SK-N-SH (cell line): Measurements from ENCODE around the gene PCSK5. TPM values are rescaled to one million over a fixed set of nuclear protein-coding genes. Genes with fewer than 3 reads are reported as not detected.

Experiments used
- CTCF ChIA-PET: fragments of 300-600, 350-600 bp; formaldehyde crosslinking; extraction: SDS; loops from one replicate; lab custom pipeline; 2021; lab: Yijun Ruan, JAX
- POLR2A ChIA-PET: fragments of 350-600 bp; sonication (Branson Sonifier 250); formaldehyde crosslinking; extraction: SDS; loops from one replicate; lab custom pipeline; 2020; ENCODE audit warnings: antibody characterized with exemption, inconsistent platforms; lab: Yijun Ruan, JAX
- DNase-seq: peaks from one replicate; pipeline ENCODE4 v3.0.0; 2012
- H2AFZ ChIP-seq: fragments of 200-600 bp; sonication (generic); 2 replicates; pipeline ENCODE4 v1.8.1; 2016; ENCODE audit warnings: antibody characterized with exemption, mild to moderate bottlenecking, low read depth
- H3F3A ChIP-seq: fragments of 200-600 bp; sonication (generic); replicated peaks from 2 replicates; pipeline ENCODE3; 2016; ENCODE audit warnings: antibody characterized with exemption, mild to moderate bottlenecking; ENCODE audit not compliant: insufficient read depth
- H3K27ac ChIP-seq, 2 experiments: fragments of 200-500 bp in 1 of 2; fragments of 200-600 bp in 1 of 2; sonication (Bioruptor generic) in 1 of 2; sonication (generic), shearing (Covaris generic) in 1 of 2; 2 replicates each; pipeline versions ENCODE4 v1.5.1 to v1.6.1; 2014 to 2016; ENCODE audit warnings: low read depth in 2 of 2, inconsistent platforms in 1 of 2, low read length in 1 of 2, mild to moderate bottlenecking in 1 of 2, mixed read lengths in 1 of 2
- H3K27me3 ChIP-seq: fragments of 200-600 bp; sonication (generic), shearing (Covaris generic); 2 replicates; pipeline ENCODE4 v1.6.1; 2016; ENCODE audit warnings: mixed run types; ENCODE audit not compliant: insufficient read depth
- H3K36me3 ChIP-seq, 2 experiments: fragments of 200-500 bp in 1 of 2; fragments of 200-600 bp in 1 of 2; sonication (Bioruptor generic) in 1 of 2; sonication (generic) in 1 of 2; replicated peaks in 1 of 2; 2 replicates each; pipeline versions ENCODE3 to v1.5.1; 2014 to 2016; ENCODE audit warnings: low read length in 1 of 2, mild to moderate bottlenecking in 1 of 2; ENCODE audit not compliant: insufficient read depth in 2 of 2, control insufficient read depth in 1 of 2
- H3K4me1 ChIP-seq, 2 experiments: fragments of 200-500 bp in 1 of 2; fragments of 200-600 bp in 1 of 2; sonication (Bioruptor generic) in 1 of 2; sonication (generic), shearing (Covaris generic) in 1 of 2; 2 replicates each; pipeline versions ENCODE4 v1.5.1 to v1.6.1; 2014 to 2016; ENCODE audit warnings: low read depth in 1 of 2, low read length in 1 of 2, mixed run types in 1 of 2; ENCODE audit not compliant: insufficient read depth in 2 of 2, control insufficient read depth in 1 of 2
- H3K4me2 ChIP-seq: fragments of 200-600 bp; sonication (generic), shearing (Covaris generic); 2 replicates; pipeline ENCODE4 v1.6.1; 2017; ENCODE audit warnings: mixed run types
- H3K4me3 ChIP-seq, 2 experiments: fragments of 200-500 bp in 1 of 2; fragments of 200-600 bp in 1 of 2; sonication (Bioruptor generic) in 1 of 2; sonication (generic), shearing (Covaris generic) in 1 of 2; 2 replicates each; pipeline versions ENCODE4 v1.5.1 to v1.8.1; 2014 to 2016; ENCODE audit warnings: low read depth in 2 of 2, inconsistent platforms in 1 of 2, low read length in 1 of 2, mild to moderate bottlenecking in 1 of 2, mixed read lengths in 1 of 2, moderate library complexity in 1 of 2
- H3K79me2 ChIP-seq: fragments of 200-600 bp; sonication (generic); 2 replicates; pipeline ENCODE4 v1.8.1; 2017; ENCODE audit warnings: mild to moderate bottlenecking; ENCODE audit not compliant: insufficient read depth
- H3K9ac ChIP-seq: fragments of 200-600 bp; sonication (generic); 2 replicates; pipeline ENCODE4 v1.6.1; 2017; ENCODE audit warnings: mixed run types
- H3K9me2 ChIP-seq: fragments of 200-600 bp; sonication (generic); 2 replicates; pipeline ENCODE4 v1.6.1; 2017; ENCODE audit warnings: mixed run types
- H3K9me3 ChIP-seq: fragments of 200-600 bp; sonication (generic); 2 replicates; pipeline ENCODE4 v1.6.1; 2017; ENCODE audit warnings: mixed run types, mild to moderate bottlenecking, moderate library complexity
- H4K20me1 ChIP-seq: fragments of 200-600 bp; sonication (generic); 2 replicates; pipeline ENCODE4 v1.6.1; 2017; ENCODE audit warnings: mild to moderate bottlenecking, mixed run types; ENCODE audit not compliant: insufficient read depth
- CHD2 ChIP-seq: fragments of 150-350 bp; IDR thresholded peaks from 2 replicates; pipeline ENCODE4 v1.6.1; 2018; ENCODE audit warnings: low read length; ENCODE audit not compliant: partially characterized antibody
- EP300 ChIP-seq, 2 experiments: IDR thresholded peaks; 2 replicates each; pipeline versions ENCODE4 v1.4.0 to v1.6.1; 2012; ENCODE audit warnings: borderline replicate concordance in 1 of 2, low read depth in 1 of 2, low read length in 1 of 2
- GATA2 ChIP-seq: sonication (generic); formaldehyde crosslinking; IDR thresholded peaks from 2 replicates; pipeline ENCODE4 v1.5.0; 2020; ENCODE audit warnings: mild to moderate bottlenecking, missing genetic modification reagents
- JUND ChIP-seq: IDR thresholded peaks from 2 replicates; pipeline ENCODE4 v1.4.0; 2012
- MEF2A ChIP-seq: IDR thresholded peaks from 2 replicates; pipeline ENCODE4 v1.4.0; 2012; ENCODE audit warnings: low read depth, borderline replicate concordance
- NRF1 ChIP-seq: IDR thresholded peaks from 2 replicates; pipeline ENCODE4 v1.6.1; 2012; ENCODE audit warnings: low read depth, mild to moderate bottlenecking, low read length
- POLR2AphosphoS5 ChIP-seq: IDR thresholded peaks from 2 replicates; pipeline ENCODE4 v1.6.1; 2012; ENCODE audit warnings: low read depth, low read length
- RAD21 ChIP-seq: IDR thresholded peaks from 2 replicates; pipeline ENCODE4 v1.6.1; 2012; ENCODE audit warnings: mild to moderate bottlenecking, low read length
- RFX5 ChIP-seq: IDR thresholded peaks from 2 replicates; pipeline ENCODE4 v1.6.1; 2012; ENCODE audit warnings: mild to moderate bottlenecking, improper control_type of control experiment, low read length
- SMC3 ChIP-seq: IDR thresholded peaks from 2 replicates; pipeline ENCODE4 v1.6.1; 2012; ENCODE audit warnings: low read depth, low read length, improper control_type of control experiment
- TEAD4 ChIP-seq: IDR thresholded peaks from 2 replicates; pipeline ENCODE4 v1.4.0; 2012; ENCODE audit warnings: mild to moderate bottlenecking, borderline replicate concordance; ENCODE audit not compliant: insufficient read depth
- WGBS: methylation state at CpG from one replicate; pipeline ENCODE4 v1.1.6; 2017; ENCODE audit warnings: low lambda C conversion rate; 5-methylcytosine and 5-hydroxymethylcytosine counted together
- polyA plus RNA-seq, 3 experiments: library from polyadenylated mRNA; depleted of rRNA; stranded (reverse); fragments of >200 nt; gene quantifications; 2 replicates each; pipeline ENCODE4 v1.2.3, GENCODE V29; 2012
- TF ChIP-seq, protein P1 (sequence below): IDR thresholded peaks from 2 replicates; pipeline ENCODE4 v1.6.1; 2012; ENCODE audit warnings: mild to moderate bottlenecking, low read depth, low read length, moderate library complexity
- TF ChIP-seq, protein P2 (sequence below): IDR thresholded peaks from 2 replicates; pipeline ENCODE4; 2012
- TF ChIP-seq, protein P3 (sequence below): fragments of 150-350 bp; IDR thresholded peaks from 2 replicates; pipeline ENCODE4 v1.6.1; 2016; ENCODE audit warnings: mild to moderate bottlenecking, low read depth, low read length
- TF ChIP-seq, protein P4 (sequence below): IDR thresholded peaks from 2 replicates; pipeline ENCODE4 v1.4.0; 2012; ENCODE audit warnings: low read depth

Gene PCSK5
- polyA plus RNA-seq, 1 of the 3 experiments (the other 2 are of a cell fraction), result 0.08 TPM

DNA sequence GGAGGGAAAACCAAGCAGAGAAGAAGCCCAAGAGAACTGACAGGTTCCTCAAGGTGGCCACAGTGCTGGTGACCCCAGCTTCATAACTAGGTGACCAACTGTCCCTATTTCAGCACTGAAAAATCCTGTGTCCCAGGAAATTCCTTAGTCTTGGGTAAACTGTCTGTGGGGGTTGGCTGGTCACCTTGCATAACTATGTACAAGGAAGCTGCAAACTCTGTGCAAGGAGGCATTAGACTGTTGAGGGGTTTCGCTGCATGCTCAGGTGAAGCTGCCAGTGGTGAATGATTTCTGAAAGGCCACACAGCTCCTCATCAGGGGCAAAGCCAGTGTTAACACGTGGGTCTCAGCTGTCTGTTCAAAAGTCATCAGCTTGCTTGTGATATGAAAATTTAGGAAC is 36.9 kb downstream of the PCSK5 start:
- ChIA-PET CTCF (no interaction called here), POLR2A (no interaction called here)
- H3K4me1 ChIP-seq, result no peaks in the 10 kb centered on the region
- no peaks in the 10 kb centered on the region for H3K36me3 ChIP-seq
- no peaks in the 10 kb centered on the region for H3K9me3 ChIP-seq
- no peak overlapping the region for H3K4me2 ChIP-seq
- H3F3A ChIP-seq, result no peaks in the 10 kb centered on the region
- DNase-seq, result no peak
- no peak overlapping the region for H3K9ac ChIP-seq
- H2AFZ ChIP-seq, result no peak overlapping the region
- no peaks in the 10 kb centered on the region for H3K79me2 ChIP-seq
- H3K4me3 ChIP-seq, result no peak overlapping the region
- TF ChIP-seq RAD21, result no peak
- TF ChIP-seq, protein P1, sequence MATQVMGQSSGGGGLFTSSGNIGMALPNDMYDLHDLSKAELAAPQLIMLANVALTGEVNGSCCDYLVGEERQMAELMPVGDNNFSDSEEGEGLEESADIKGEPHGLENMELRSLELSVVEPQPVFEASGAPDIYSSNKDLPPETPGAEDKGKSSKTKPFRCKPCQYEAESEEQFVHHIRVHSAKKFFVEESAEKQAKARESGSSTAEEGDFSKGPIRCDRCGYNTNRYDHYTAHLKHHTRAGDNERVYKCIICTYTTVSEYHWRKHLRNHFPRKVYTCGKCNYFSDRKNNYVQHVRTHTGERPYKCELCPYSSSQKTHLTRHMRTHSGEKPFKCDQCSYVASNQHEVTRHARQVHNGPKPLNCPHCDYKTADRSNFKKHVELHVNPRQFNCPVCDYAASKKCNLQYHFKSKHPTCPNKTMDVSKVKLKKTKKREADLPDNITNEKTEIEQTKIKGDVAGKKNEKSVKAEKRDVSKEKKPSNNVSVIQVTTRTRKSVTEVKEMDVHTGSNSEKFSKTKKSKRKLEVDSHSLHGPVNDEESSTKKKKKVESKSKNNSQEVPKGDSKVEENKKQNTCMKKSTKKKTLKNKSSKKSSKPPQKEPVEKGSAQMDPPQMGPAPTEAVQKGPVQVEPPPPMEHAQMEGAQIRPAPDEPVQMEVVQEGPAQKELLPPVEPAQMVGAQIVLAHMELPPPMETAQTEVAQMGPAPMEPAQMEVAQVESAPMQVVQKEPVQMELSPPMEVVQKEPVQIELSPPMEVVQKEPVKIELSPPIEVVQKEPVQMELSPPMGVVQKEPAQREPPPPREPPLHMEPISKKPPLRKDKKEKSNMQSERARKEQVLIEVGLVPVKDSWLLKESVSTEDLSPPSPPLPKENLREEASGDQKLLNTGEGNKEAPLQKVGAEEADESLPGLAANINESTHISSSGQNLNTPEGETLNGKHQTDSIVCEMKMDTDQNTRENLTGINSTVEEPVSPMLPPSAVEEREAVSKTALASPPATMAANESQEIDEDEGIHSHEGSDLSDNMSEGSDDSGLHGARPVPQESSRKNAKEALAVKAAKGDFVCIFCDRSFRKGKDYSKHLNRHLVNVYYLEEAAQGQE, result no peak
- H3K27ac ChIP-seq, result no peak overlapping the region
- 8% methylated on average over 2 of the region's 2 CpGs for WGBS
- H3K9me2 ChIP-seq, result no peaks in the 10 kb centered on the region
- H3K27me3 ChIP-seq, result no peaks in the 10 kb centered on the region
- H4K20me1 ChIP-seq, result no peaks in the 10 kb centered on the region

DNA sequence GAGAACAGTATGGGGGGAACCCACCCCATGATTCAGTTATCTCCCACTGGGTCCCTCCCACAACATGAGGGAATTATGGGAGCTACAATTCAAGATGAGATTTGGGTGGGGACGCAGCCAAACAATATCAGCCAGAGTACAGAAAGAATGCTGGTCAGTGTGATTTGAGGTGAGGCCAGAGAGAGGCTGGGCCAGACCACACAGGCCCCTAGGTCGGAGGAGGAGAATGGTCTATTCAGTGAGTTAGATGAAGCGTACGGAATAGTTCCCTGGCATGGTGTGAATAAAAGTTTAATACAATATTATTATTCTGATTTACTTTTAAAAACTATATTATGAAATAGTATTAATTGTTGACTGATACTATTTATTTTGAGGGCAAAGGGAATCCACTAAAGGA is 39.7 kb downstream of the PCSK5 start:
- H3K27me3 ChIP-seq, result 0 out of 2 replicates have a peak, but pooled peaks cover 5% of the 10 kb centered on the region
- H3F3A ChIP-seq, result no peaks in the 10 kb centered on the region
- WGBS, result 8% methylated on average over 4 of the region's 4 CpGs
- H3K9me3 ChIP-seq, result no peaks in the 10 kb centered on the region
- DNase-seq, result no peak
- CTCF ChIA-PET, result no interaction called here
- H3K9me2 ChIP-seq, result no peaks in the 10 kb centered on the region
- TF ChIP-seq SMC3 (no peak), EP300 (IDR thresholded peaks at IDR 0.05; ENCODE audit: borderline replicate concordance in 1 of 2, low read depth in 1 of 2, low read length in 1 of 2) (no peak)
- TF ChIP-seq, protein P2, sequence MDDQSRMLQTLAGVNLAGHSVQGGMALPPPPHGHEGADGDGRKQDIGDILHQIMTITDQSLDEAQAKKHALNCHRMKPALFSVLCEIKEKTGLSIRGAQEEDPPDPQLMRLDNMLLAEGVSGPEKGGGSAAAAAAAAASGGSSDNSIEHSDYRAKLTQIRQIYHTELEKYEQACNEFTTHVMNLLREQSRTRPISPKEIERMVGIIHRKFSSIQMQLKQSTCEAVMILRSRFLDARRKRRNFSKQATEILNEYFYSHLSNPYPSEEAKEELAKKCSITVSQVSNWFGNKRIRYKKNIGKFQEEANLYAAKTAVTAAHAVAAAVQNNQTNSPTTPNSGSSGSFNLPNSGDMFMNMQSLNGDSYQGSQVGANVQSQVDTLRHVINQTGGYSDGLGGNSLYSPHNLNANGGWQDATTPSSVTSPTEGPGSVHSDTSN, result no peak
- no peak overlapping the region for H3K4me2 ChIP-seq
- H2AFZ ChIP-seq, result no peak overlapping the region
- H3K4me1 ChIP-seq, result no peaks in the 10 kb centered on the region
- no peaks in the 10 kb centered on the region for H4K20me1 ChIP-seq
- H3K4me3 ChIP-seq, result no peak overlapping the region
- no peak overlapping the region for H3K27ac ChIP-seq
- H3K9ac ChIP-seq, result no peak overlapping the region
- H3K36me3 ChIP-seq, result no peaks in the 10 kb centered on the region
- H3K79me2 ChIP-seq, result no peaks in the 10 kb centered on the region
- POLR2A ChIA-PET, result no interaction called here

DNA sequence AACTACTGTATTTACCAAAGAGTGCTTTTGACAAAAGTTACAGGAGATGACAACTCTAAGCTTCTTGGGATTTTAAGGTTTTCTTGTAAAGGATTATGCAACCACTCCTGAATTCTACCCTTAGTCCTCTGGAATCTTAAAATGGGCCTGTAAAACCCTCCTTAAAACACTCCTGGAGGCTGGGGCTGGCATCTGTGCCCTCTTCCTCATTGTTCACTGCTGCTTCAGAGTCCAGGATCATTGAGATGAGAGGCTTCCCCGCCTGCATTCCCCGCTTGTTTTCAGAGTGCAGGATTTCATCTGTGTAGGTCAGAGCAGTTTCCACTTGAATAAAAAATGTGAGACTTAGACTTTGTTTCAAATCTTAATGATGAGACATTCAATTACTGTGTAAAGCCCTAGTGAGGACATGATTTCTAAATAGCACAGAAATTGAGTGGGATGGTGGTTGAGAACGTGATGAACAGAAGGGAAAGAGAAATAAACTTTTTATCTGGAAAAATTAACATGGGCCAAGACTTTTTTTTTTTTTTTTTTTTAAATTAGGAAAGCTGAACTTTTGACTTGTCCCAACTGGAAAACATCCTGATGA is 40.4 kb downstream of the PCSK5 start:
- Histone ChIP-seq H3K4me2 (no peak overlapping the region), H3K36me3 (no peaks in the 10 kb centered on the region), H3K4me1 (no peaks in the 10 kb centered on the region), H3K9me2 (no peaks in the 10 kb centered on the region), H3K27ac (no peak overlapping the region), H2AFZ (no peak overlapping the region), H3K4me3 (no peak overlapping the region), H3F3A (no peaks in the 10 kb centered on the region), H3K9ac (no peak overlapping the region), H3K9me3 (no peaks in the 10 kb centered on the region), H4K20me1 (no peaks in the 10 kb centered on the region), H3K27me3 (0 out of 2 replicates have a peak, but pooled peaks cover 5% of the 10 kb centered on the region), H3K79me2 (no peaks in the 10 kb centered on the region)
- no peak for DNase-seq
- POLR2A ChIA-PET, result no interaction called here
- WGBS, result 10% methylated on average over 3 of the region's 3 CpGs
- CTCF ChIA-PET, result no interaction called here
- TF ChIP-seq RFX5 (no peak), TEAD4 (no peak), POLR2AphosphoS5 (no peak), CHD2 (no peak), NRF1 (no peak), MEF2A (no peak), JUND (no peak), GATA2 (no peak)
- TF ChIP-seq, protein P3, sequence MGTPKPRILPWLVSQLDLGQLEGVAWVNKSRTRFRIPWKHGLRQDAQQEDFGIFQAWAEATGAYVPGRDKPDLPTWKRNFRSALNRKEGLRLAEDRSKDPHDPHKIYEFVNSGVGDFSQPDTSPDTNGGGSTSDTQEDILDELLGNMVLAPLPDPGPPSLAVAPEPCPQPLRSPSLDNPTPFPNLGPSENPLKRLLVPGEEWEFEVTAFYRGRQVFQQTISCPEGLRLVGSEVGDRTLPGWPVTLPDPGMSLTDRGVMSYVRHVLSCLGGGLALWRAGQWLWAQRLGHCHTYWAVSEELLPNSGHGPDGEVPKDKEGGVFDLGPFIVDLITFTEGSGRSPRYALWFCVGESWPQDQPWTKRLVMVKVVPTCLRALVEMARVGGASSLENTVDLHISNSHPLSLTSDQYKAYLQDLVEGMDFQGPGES, result no peak
- TF ChIP-seq, protein P4, sequence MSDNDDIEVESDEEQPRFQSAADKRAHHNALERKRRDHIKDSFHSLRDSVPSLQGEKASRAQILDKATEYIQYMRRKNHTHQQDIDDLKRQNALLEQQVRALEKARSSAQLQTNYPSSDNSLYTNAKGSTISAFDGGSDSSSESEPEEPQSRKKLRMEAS, result no peak
- TF ChIP-seq, protein P2, result no peak
